WTC11 (cell line): Measurements from ENCODE around the gene MYRF.

Source experiments
- ETV6 ChIP-seq: sonication (generic); formaldehyde crosslinking; IDR thresholded peaks from 2 replicates; pipeline ENCODE4 v1.8.1; 2022; ENCODE audit warnings: mild to moderate bottlenecking, missing genetic modification reagents
- KAT7 ChIP-seq: sonication (generic); formaldehyde crosslinking; IDR thresholded peaks from 2 replicates; pipeline ENCODE4 v1.8.1; 2023; ENCODE audit warnings: missing genetic modification reagents, mild to moderate bottlenecking, borderline replicate concordance
- RELA ChIP-seq: sonication (generic); formaldehyde crosslinking; IDR thresholded peaks from 2 replicates; pipeline ENCODE4 v1.8.1; 2022; ENCODE audit warnings: missing genetic modification reagents, mild to moderate bottlenecking, borderline replicate concordance
- SP1 ChIP-seq: sonication (generic); formaldehyde crosslinking; conservative IDR thresholded peaks from 2 replicates; pipeline ENCODE4 v1.8.1; 2022; ENCODE audit warnings: missing genetic modification reagents
- TCF7 ChIP-seq: sonication (generic); formaldehyde crosslinking; IDR thresholded peaks from 2 replicates; pipeline ENCODE4 v1.8.0; 2022; ENCODE audit warnings: mild to moderate bottlenecking, low read depth, missing genetic modification reagents, moderate library complexity
- USF2 ChIP-seq: sonication (generic); formaldehyde crosslinking; IDR thresholded peaks from 2 replicates; pipeline ENCODE4 v1.8.1; 2023; ENCODE audit warnings: mild to moderate bottlenecking, missing genetic modification reagents, moderate library complexity
- ZNF263 ChIP-seq: sonication (generic); formaldehyde crosslinking; IDR thresholded peaks from 2 replicates; pipeline ENCODE4 v1.8.1; 2022; ENCODE audit warnings: low read depth, mild to moderate bottlenecking, moderate library complexity, missing genetic modification reagents
- TF ChIP-seq, protein P1 (sequence below): fragments of 200-600 bp; IDR thresholded peaks from 2 replicates; pipeline ENCODE4 v1.8.0; 2022; ENCODE audit warnings: antibody characterized with exemption
- TF ChIP-seq, protein P2 (sequence below): fragments of 250-450 bp; sonication (Bioruptor Pico); IDR thresholded peaks from 2 replicates; pipeline ENCODE4 v1.9.0; 2021; ENCODE audit warnings: moderate library complexity, mild to moderate bottlenecking, inconsistent platforms, borderline replicate concordance
- TF ChIP-seq, protein P3 (sequence below): sonication (generic); formaldehyde crosslinking; IDR thresholded peaks from 2 replicates; pipeline ENCODE4 v1.8.0; 2022; ENCODE audit warnings: mild to moderate bottlenecking, missing genetic modification reagents
- TF ChIP-seq, protein P4 (sequence below): sonication (generic); formaldehyde crosslinking; IDR thresholded peaks from 2 replicates; pipeline ENCODE4 v1.8.1; 2023; ENCODE audit warnings: mild to moderate bottlenecking, moderate library complexity, missing genetic modification reagents
- TF ChIP-seq, protein P5 (sequence below): sonication (generic); formaldehyde crosslinking; IDR thresholded peaks from 2 replicates; pipeline ENCODE4 v1.8.1; 2022; ENCODE audit warnings: low read depth, mild to moderate bottlenecking, moderate library complexity, missing genetic modification reagents, borderline replicate concordance

GRCh38 chr11:61719978-61720377 lies 32.5 kb upstream of the MYRF start:
- no peak for TF ChIP-seq SP1 (CRISPR knock-in tag)
- TF ChIP-seq, protein P1, sequence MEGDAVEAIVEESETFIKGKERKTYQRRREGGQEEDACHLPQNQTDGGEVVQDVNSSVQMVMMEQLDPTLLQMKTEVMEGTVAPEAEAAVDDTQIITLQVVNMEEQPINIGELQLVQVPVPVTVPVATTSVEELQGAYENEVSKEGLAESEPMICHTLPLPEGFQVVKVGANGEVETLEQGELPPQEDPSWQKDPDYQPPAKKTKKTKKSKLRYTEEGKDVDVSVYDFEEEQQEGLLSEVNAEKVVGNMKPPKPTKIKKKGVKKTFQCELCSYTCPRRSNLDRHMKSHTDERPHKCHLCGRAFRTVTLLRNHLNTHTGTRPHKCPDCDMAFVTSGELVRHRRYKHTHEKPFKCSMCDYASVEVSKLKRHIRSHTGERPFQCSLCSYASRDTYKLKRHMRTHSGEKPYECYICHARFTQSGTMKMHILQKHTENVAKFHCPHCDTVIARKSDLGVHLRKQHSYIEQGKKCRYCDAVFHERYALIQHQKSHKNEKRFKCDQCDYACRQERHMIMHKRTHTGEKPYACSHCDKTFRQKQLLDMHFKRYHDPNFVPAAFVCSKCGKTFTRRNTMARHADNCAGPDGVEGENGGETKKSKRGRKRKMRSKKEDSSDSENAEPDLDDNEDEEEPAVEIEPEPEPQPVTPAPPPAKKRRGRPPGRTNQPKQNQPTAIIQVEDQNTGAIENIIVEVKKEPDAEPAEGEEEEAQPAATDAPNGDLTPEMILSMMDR: no peak
- TF ChIP-seq RELA (CRISPR knock-in tag): no peak
- TF ChIP-seq, protein P2, sequence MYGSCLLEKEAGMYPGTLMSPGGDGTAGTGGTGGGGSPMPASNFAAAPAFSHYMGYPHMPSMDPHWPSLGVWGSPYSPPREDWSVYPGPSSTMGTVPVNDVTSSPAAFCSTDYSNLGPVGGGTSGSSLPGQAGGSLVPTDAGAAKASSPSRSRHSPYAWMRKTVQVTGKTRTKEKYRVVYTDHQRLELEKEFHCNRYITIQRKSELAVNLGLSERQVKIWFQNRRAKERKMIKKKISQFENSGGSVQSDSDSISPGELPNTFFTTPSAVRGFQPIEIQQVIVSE (CRISPR knock-in tag): no peak
- no peak for TF ChIP-seq ETV6 (CRISPR knock-in tag)
- no peak for TF ChIP-seq KAT7
- no peak for TF ChIP-seq ZNF263 (CRISPR knock-in tag)
- no peak for TF ChIP-seq USF2 (CRISPR knock-in tag)
- no peak for TF ChIP-seq TCF7
- TF ChIP-seq, protein P3, sequence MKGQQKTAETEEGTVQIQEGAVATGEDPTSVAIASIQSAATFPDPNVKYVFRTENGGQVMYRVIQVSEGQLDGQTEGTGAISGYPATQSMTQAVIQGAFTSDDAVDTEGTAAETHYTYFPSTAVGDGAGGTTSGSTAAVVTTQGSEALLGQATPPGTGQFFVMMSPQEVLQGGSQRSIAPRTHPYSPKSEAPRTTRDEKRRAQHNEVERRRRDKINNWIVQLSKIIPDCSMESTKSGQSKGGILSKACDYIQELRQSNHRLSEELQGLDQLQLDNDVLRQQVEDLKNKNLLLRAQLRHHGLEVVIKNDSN (CRISPR knock-in tag): no peak
- TF ChIP-seq, protein P4, sequence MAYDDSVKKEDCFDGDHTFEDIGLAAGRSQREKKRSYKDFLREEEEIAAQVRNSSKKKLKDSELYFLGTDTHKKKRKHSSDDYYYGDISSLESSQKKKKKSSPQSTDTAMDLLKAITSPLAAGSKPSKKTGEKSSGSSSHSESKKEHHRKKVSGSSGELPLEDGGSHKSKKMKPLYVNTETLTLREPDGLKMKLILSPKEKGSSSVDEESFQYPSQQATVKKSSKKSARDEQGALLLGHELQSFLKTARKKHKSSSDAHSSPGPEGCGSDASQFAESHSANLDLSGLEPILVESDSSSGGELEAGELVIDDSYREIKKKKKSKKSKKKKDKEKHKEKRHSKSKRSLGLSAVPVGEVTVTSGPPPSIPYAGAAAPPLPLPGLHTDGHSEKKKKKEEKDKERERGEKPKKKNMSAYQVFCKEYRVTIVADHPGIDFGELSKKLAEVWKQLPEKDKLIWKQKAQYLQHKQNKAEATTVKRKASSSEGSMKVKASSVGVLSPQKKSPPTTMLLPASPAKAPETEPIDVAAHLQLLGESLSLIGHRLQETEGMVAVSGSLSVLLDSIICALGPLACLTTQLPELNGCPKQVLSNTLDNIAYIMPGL: no peak
- TF ChIP-seq, protein P5, sequence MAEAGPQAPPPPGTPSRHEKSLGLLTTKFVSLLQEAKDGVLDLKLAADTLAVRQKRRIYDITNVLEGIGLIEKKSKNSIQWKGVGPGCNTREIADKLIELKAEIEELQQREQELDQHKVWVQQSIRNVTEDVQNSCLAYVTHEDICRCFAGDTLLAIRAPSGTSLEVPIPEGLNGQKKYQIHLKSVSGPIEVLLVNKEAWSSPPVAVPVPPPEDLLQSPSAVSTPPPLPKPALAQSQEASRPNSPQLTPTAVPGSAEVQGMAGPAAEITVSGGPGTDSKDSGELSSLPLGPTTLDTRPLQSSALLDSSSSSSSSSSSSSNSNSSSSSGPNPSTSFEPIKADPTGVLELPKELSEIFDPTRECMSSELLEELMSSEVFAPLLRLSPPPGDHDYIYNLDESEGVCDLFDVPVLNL: no peak
